Measurements from ENCODE around the gene VIPAS39. TPM values are rescaled to one million over a fixed set of nuclear protein-coding genes. Genes with fewer than 3 reads are reported as not detected.

Gene VIPAS39
- total RNA-seq, 1 experiment from 2014 or later, result 54.5 TPM

- H3K9me2 ChIP-seq (ENCODE audit: insufficient read depth), result no peaks in the 10 kb centered on the region
- BruUV-seq (replicated peaks), result no TSS peak
- DNase-seq, result no peak
- H3F3A ChIP-seq (ENCODE audit: insufficient read depth, low read depth), result peaks cover 9% of the 10 kb centered on the region; the same call in 1 of the 2 replicates
- no peaks in the 10 kb centered on the region for H3K27me3 ChIP-seq (ENCODE audit: insufficient read depth, low read depth)
- no peaks in the 10 kb centered on the region for H3K4me1 ChIP-seq (replicated peaks; ENCODE audit: insufficient read depth)
- no peak overlapping the region for H3K4me2 ChIP-seq
- CTCF ChIA-PET, result no interaction called here
- POLR2A ChIA-PET (ENCODE audit: unreplicated experiment), result no interaction called here
- no peaks in the 10 kb centered on the region for H4K20me1 ChIP-seq (ENCODE audit: insufficient read depth)
- intact Hi-C loops (cut with micrococcal nuclease; ENCODE audit: unreplicated experiment), result no loop called here
- H3K36me3 ChIP-seq (ENCODE audit: low read depth), result peaks cover 4% of the 10 kb centered on the region
- no peak overlapping the region for H3K27ac ChIP-seq
- TF ChIP-seq CTCF (conservative IDR thresholded peaks at IDR 0.05) (no peak), EZH2 (IDR thresholded peaks at IDR 0.05; ENCODE audit: low read depth) (no peak)
- no peak overlapping the region for H2AFZ ChIP-seq
- no peaks in the 10 kb centered on the region for H3K9me3 ChIP-seq (ENCODE audit: insufficient read depth, low read depth)
- H3K4me3 ChIP-seq, result no peak overlapping the region
- no peaks in the 10 kb centered on the region for H3K79me2 ChIP-seq (ENCODE audit: low read depth)
Observed at GRCh38 chr14:77502109-77502782, 44.8 kb upstream of the VIPAS39 start.

- DNase-seq, result no peak
- POLR2A ChIA-PET (ENCODE audit: unreplicated experiment), result no interaction called here
- BruUV-seq (replicated peaks), result no TSS peak
- H4K20me1 ChIP-seq (ENCODE audit: insufficient read depth), result no peaks in the 10 kb centered on the region
- H3K9me3 ChIP-seq (ENCODE audit: insufficient read depth, low read depth), result no peaks in the 10 kb centered on the region
- intact Hi-C loops (cut with micrococcal nuclease; ENCODE audit: unreplicated experiment), result no loop called here
- no peaks in the 10 kb centered on the region for H3K27me3 ChIP-seq (ENCODE audit: insufficient read depth, low read depth)
- H3K27ac ChIP-seq, result no peak overlapping the region
- no peaks in the 10 kb centered on the region for H3K79me2 ChIP-seq (ENCODE audit: low read depth)
- H3K4me1 ChIP-seq (replicated peaks; ENCODE audit: insufficient read depth), result no peaks in the 10 kb centered on the region
- TF ChIP-seq CTCF (conservative IDR thresholded peaks at IDR 0.05) (no peak), EZH2 (IDR thresholded peaks at IDR 0.05; ENCODE audit: low read depth) (no peak)
- H2AFZ ChIP-seq, result no peak overlapping the region
- no peaks in the 10 kb centered on the region for H3K36me3 ChIP-seq (ENCODE audit: low read depth)
- no peak overlapping the region for H3K4me2 ChIP-seq
- peaks cover 11% of the 10 kb centered on the region; the same call in 1 of the 2 replicates for H3F3A ChIP-seq (ENCODE audit: insufficient read depth, low read depth)
- H3K4me3 ChIP-seq, result no peak overlapping the region
- CTCF ChIA-PET, result no interaction called here
- H3K9me2 ChIP-seq (ENCODE audit: insufficient read depth), result no peaks in the 10 kb centered on the region
Observed at GRCh38 chr14:77498984-77499527, 41.7 kb upstream of the VIPAS39 start.

- peak in 1 of 2 experiments; percentile 56 for DNase-seq
- H3K4me2 ChIP-seq, result no peak within 1 kb of the TSS
- intact Hi-C loops (cut with micrococcal nuclease; ENCODE audit: unreplicated experiment), result no loop called here
- no peaks in the 10 kb centered on the region for H3K79me2 ChIP-seq (ENCODE audit: low read depth)
- H4K20me1 ChIP-seq (ENCODE audit: insufficient read depth), result no peaks in the 10 kb centered on the region
- TF ChIP-seq EZH2 (IDR thresholded peaks at IDR 0.05; ENCODE audit: low read depth), result no peak
- no peak for TF ChIP-seq CTCF (conservative IDR thresholded peaks at IDR 0.05)
- no peaks in the 10 kb centered on the region for H3K27me3 ChIP-seq (ENCODE audit: insufficient read depth, low read depth)
- H2AFZ ChIP-seq, result no peak within 1 kb of the TSS
- H3F3A ChIP-seq (ENCODE audit: insufficient read depth, low read depth), result peaks cover 11% of the 10 kb centered on the region; the same call in 1 of the 2 replicates
- no TSS peak for BruUV-seq (replicated peaks)
- ChIA-PET POLR2A (ENCODE audit: unreplicated experiment) (no interaction called here), CTCF (no interaction called here)
- H3K9me3 ChIP-seq (ENCODE audit: insufficient read depth, low read depth), result no peaks in the 10 kb centered on the region
- H3K4me1 ChIP-seq (replicated peaks; ENCODE audit: insufficient read depth), result no peaks in the 10 kb centered on the region
- no peaks in the 10 kb centered on the region for H3K36me3 ChIP-seq (ENCODE audit: low read depth)
- H3K4me3 ChIP-seq, result no peak within 1 kb of the TSS
- no peaks in the 10 kb centered on the region for H3K9me2 ChIP-seq (ENCODE audit: insufficient read depth)
- no peak within 1 kb of the TSS for H3K27ac ChIP-seq
Observed at GRCh38 chr14:77498120-77498979, 40.9 kb upstream of the VIPAS39 start, which contains the start of gene ISM2. Gene ISM2, minus strand, starts transcription at chr14:77498816. Its CDS starts 23 bp downstream, at chr14:77498793.

All from PC-9 (cell line).